ENCODE data around the gene RPS6KB2.
"Not testable (repeated sequence)": the region's sequence is repeated elsewhere in the genome, so short reads cannot be mapped to it uniquely, and the experiment has no call there.

RPS6KB2 gene

DNA sequence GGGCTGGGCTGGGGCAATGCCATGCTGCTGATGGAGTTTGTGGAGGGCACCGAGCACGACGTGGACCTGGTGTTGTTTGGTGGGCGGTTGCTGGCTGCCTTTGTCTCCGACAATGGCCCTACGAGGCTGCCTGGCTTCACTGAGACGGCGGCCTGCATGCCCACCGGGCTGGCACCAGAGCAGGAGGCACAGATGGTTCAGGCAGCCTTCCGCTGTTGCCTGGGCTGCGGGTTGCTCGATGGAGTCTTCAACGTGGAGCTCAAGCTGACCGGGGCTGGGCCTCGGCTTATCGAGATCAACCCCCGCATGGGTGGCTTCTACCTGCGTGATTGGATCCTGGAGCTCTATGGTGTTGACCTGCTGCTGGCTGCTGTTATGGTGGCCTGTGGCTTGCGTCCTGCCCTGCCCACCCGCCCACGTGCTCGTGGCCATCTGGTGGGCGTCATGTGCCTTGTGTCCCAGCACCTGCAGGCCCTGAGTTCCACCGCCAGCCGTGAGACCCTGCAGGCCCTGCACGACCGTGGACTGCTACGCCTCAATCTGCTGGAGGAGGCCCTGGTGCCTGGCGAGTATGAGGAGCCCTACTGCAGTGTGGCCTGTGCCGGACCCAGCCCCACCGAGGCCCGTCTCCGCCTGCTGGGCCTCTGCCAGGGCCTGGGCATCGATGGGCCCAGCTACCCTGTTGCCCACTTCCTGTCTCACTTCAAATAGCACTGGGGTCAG lies 4.2 kb upstream of the RPS6KB2 start:
- no peak for FAIRE-seq

DNA sequence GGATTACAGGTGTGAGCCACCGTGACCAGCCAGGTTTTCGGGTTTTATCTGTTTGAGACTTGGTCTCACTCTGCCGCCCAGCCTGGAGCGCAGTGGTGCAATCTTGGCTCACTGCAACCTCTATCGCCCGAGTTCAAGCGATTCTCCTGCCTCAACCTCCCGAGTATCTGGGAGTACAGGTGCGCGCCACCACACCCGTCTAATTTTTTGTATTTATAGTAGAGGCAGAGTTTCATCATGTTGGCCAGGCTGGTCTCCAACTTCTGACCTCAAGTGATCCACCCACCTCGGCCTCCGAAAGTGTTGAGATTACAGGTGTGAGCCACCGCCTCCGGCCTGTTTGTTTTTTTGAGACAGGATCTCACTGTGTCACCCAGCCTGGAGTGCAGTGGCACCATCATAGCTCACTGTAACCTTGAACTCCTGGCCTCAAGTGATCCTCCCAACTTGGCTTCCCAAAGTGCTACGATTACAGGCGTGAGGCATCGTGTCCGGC lies 882 bp upstream of the RPS6KB2 start:
- not testable (repeated sequence) for DNase-seq (ENCODE audit: insufficient read length, low spot score); FAIRE-seq

More for the DNA sequence above, 4.2 kb upstream of the RPS6KB2 start:
- DNase-seq (ENCODE audit: insufficient read length, low spot score) = no peak

DNA sequence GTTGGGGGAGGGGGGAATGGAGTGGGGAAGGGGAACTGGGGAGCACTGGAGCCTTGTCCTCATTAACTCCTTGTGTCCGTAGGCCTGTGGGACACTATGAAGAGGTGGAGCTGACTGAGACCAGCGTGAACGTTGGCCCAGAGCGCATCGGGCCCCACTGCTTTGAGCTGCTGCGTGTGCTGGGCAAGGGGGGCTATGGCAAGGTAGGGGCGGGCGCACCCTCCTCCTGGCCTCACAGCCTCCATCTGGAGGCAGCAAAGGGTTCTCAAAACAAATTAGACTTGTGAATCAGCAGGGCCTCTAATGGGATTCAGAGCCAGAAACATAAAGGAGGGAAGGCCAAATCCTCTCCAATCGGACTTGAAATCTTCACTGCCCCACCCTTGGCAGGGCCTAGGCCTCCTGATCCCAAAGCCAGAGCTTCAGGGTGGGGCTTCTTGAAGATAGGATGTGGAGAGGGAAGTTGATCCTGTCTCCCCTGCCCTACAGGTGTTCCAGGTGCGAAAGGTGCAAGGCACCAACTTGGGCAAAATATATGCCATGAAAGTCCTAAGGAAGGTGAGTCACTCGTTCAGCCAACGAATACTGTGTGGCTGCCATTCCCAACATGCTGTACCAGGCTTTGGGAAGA lies 859 bp downstream of the RPS6KB2 start:
- FAIRE-seq (no peak), DNase-seq (ENCODE audit: insufficient read length, low spot score) (no peak)

DNA sequence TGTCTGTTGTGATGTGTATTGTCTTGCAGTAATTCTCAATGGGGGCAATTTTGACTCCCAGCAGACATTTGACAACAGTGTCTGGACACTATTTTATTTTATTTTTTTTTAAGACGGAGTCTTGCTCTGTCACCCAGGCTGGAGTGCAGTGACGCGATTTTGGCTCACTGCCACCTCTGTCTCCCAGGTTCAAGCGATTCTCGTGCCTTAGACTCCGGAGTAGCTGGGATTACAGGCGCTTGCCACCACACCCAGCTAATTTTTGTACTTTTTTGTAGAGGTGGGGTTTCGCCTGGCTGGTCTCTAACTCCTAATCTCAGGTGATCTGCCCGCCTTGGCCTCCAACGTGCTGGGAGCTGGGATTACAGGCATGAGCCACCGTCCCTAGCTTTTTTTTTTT lies 1.4 kb downstream of the RPS6KB2 start:
- FAIRE-seq (no peak), DNase-seq (ENCODE audit: insufficient read length, low spot score) (no peak)

DNA sequence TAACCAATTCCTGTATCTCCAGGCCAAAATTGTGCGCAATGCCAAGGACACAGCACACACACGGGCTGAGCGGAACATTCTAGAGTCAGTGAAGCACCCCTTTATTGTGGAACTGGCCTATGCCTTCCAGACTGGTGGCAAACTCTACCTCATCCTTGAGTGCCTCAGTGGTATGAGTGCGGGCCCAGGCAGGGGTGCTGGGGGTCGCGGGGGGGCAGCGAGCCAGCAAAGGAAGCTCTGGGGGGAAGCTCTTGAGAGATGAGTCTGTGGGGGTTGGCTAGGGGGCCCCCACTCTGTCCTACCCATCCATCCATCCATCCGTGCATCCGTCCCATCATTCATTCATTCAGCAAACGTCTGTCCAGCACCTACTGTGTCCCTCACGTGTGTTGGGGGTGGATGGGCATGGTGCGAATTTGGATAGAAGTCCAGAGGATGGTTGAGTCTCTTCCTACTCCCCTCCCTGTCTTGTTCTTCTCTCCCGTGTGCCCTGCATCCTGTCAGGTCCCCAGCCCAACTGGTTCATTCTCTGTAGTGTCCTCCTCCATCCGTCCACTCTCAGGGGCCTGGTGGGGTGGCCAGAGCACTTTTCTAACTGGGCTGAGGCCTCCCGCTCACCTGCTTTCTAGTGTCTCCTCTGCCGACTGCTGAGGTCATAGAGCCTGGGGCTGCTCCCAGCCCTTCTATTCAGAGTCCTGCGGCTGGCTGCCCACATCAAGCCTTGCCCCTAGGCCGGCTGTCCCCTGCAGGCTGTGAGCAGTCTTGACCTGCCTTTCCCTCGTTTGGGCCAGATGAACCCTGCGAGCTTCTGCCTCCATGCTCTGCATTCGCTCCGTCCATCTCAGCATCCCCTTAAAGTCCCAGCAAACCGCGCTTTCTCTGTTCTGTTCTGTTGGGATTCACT lies 3.3 kb downstream of the RPS6KB2 start:
- no peak for DNase-seq (ENCODE audit: insufficient read length, low spot score)
- no peak for FAIRE-seq

DNA sequence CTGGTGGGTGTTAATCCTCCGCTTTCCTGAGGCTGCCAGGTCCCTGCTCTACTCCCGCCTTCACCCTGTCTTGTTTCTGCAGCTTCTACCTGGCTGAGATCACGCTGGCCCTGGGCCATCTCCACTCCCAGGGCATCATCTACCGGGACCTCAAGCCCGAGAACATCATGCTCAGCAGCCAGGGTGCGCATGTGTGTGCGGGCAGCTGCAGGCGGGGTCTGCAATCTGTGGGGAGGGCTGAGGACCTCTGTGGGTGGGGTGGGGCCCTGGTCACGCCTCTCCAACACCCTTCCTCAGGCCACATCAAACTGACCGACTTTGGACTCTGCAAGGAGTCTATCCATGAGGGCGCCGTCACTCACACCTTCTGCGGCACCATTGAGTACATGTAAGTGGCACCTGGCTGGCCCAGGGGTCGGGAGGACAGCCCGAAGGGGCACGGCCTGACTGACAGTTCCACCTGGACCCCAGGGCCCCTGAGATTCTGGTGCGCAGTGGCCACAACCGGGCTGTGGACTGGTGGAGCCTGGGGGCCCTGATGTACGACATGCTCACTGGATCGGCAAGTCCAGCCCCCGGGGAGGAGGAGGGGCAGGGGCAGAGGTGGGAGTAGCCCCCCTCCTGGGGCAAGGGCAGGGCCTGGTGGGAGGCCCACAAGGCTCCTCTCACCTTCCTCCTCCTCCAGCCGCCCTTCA lies 4.5 kb downstream of the RPS6KB2 start:
- DNase-seq (ENCODE audit: insufficient read length, low spot score) (no peak), FAIRE-seq (no peak)

DNA sequence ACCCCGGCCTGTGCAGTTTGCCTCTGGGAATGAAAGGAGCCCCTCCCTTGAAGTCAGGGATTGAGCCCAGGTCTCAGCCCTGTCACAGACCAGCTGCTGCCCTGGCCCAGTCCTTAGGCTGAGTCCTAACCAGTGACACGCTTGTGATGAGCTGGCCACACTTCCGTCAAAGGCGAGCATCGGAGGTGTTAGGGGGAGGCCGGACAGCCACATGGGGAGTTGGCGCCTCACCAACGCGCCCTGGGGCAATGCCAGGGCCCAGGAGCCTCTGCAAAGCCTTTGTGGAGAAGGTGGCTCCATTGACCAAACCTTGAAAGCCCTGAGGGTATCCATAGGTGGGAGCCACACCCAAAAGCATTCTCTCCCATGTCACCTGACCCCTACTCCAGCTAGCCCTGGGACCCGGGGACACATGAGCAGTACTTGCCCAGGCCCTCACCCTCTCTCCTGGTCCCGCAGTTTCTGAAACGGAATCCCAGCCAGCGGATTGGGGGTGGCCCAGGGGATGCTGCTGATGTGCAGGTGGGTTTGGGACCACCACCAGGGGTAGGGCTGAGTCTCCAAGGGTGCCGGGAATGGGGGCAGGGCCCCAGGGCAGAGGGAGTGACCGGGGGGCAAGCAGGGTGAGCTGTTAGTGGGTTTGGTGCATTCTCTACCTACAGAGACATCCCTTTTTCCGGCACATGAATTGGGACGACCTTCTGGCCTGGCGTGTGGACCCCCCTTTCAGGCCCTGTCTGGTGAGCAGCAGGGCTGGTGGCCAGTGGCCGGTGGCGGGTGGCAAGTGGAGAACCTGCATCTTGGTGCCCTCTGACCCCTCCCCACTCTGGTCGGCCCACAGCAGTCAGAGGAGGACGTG lies 5.5 kb downstream of the RPS6KB2 start:
- FAIRE-seq (no peak), DNase-seq (ENCODE audit: insufficient read length, low spot score) (no peak)

DNA sequence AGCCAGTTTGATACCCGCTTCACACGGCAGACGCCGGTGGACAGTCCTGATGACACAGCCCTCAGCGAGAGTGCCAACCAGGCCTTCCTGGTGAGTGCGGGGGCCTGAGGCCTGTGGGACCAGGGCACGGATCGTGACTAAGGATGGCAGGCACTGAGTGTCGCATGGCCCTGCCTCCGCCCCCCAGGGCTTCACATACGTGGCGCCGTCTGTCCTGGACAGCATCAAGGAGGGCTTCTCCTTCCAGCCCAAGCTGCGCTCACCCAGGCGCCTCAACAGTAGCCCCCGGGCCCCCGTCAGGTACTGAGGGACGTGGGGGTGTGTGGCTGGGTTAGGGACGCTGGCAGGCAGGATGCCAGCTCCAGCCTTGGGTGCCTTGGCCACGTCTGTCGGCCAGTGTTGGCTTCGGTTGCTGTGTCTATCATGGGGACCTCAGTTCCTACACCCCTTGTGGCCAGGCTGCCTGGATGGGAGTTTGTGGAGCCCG lies 6.1 kb downstream of the RPS6KB2 start:
- FAIRE-seq = peak; percentile 11

DNA sequence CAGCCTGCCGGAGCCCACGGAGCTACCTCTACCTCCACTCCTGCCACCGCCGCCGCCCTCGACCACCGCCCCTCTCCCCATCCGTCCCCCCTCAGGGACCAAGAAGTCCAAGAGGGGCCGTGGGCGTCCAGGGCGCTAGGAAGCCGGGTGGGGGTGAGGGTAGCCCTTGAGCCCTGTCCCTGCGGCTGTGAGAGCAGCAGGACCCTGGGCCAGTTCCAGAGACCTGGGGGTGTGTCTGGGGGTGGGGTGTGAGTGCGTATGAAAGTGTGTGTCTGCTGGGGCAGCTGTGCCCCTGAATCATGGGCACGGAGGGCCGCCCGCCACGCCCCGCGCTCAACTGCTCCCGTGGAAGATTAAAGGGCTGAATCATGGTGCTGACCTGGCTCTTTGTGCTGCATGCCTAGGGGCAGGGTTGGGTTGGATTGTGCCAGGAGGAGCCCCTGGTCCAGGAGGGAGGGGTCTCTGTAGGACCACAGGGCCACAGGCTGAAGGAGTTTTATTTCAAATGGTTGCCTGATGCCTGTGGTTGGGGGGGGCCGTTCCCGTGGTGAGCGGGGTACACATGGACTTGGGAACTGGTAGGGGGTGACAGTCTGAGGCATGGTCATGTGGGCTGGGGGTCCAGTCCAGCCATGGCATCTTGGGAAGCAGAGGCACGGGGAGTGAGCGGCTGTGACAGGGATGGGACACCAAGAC lies 6.9 kb downstream of the RPS6KB2 start:
- peak; percentile 40 for FAIRE-seq
- no peak for DNase-seq (ENCODE audit: insufficient read length, low spot score)

More for the DNA sequence above, 6.1 kb downstream of the RPS6KB2 start:
- no peak for DNase-seq (ENCODE audit: insufficient read length, low spot score)

DNA sequence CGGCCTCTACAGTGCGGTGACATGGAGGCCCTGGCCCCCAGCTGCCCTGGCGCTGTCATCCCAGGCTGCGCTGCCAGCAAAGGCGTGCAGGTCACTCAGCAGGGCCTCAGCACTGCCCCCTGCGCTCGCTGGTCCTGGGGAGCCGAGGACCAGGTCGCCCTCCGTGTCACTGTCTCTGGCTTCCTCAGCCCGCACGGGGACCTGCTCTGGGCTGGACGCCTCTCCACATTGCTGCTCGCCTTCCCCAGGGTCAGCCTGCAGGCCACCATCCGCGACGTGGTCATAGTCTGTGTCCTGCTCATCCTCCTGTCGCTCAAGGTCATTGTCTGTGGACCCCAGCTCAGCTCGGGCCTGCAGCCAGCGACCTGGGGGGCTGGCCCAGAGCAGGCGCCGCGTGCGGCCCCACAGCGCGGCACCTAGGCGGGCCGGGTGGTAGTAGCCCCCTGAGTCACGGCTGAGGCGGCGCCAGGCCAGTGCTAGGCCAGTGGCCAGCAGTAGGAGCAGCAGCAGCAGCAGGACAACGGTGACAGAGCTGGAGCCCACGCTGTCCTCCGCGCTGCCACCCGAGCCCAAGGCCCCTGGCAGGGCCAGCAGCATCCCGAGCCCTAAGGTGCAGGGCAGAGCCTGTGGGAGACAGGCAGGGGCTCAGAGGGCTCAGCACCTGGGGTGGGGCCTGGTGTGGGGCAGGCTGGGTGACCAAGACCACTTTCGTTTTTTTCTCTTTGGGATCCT lies 7.6 kb downstream of the RPS6KB2 start:
- FAIRE-seq = no peak
- DNase-seq (ENCODE audit: insufficient read length, low spot score) = no peak

DNA sequence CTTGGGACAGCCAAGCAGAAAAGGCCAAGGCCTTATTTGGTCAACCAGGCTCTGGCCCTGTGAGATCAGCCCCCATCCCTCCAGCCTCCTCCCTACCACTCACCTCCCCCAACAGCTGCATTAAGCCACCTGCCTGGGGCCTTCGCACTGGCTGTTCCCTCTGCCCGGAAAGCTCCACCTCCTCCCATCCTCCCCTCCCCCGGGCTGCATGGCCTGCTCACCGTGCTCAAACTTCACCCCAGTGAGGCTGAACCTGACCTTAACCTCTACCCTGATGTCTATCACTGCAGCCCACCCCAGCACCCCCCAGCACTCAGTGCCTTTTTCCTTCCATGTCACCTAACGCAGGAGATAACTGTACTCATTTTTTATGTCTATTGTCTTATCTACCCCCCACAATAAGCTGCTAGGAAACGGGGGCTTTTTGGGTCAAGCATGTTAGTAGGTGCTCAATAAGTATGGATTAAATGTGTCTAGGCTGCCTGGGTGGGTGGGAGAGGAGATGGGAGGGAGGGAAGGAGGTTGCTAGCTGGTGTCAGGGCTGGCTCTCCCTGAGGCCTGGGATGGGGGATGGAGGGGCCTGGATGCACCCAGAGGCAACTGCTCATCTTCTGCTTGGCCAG lies 8.3 kb downstream of the RPS6KB2 start:
- peak; percentile 89 for DNase-seq (ENCODE audit: insufficient read length, low spot score)
- FAIRE-seq = no peak

DNA sequence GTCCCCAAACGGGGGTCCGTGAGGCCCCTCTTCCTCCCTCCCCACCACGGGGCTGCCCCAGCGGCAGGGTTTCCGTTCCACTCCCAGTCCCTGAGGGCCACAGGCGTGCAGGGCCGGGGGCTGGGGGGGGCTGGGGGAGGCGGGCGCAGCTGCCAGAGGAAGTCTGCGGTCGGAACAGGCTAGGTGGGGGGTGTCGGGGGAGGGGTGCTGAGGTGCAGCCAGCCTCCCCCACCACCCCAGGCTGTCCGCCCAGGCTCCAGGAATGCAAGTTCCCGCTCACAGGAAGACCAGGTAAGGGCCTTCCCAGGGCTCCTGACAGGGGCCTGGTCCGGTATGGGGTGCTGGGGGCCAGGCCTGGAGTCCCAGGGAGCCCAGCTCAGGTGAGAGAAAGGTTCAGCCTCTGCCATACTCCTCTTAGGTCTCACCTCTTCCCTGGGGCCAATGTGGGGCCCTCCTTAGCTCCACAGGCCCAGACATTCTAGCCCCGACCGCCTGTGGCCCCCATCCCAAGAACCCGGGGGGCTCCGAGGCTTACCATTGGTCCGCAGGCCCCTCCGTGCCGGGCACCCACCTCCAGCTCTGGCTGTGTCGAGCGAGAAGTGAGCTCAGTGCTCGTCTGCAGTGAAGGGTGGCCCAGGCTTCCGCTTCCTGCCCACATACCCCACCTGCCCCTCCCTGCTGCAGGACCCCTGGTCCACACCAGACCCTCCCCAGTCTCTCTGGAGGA lies 9.0 kb downstream of the RPS6KB2 start, which contains the start of gene PTPRCAP:
Gene PTPRCAP, minus strand, starts transcription at position 601 of the 727 bp plus-strand sequence. Its CDS starts 63 bp downstream, at position 538.
- peak; percentile 80 for DNase-seq (ENCODE audit: insufficient read length, low spot score)
- FAIRE-seq = peak; percentile 93

DNA sequence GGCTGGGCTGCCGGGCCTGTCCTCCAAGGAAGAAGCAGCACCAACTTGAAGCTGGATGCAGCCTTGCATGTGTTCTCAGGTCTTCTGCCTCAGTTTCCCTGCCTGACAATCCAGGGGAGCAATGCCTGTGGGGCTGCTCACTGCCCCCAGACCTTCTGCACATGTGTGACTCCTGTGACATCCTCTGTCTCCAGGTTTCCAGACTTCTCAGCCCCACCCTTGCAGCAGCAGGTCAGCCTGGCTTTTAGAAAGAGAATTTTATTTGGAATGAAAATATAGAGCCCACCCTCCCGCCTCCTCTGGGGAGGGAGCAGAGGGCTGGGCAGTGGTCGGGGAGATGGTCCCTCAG lies 9.5 kb downstream of the RPS6KB2 start:
- FAIRE-seq (no peak), DNase-seq (ENCODE audit: insufficient read length, low spot score) (no peak)

DNA sequence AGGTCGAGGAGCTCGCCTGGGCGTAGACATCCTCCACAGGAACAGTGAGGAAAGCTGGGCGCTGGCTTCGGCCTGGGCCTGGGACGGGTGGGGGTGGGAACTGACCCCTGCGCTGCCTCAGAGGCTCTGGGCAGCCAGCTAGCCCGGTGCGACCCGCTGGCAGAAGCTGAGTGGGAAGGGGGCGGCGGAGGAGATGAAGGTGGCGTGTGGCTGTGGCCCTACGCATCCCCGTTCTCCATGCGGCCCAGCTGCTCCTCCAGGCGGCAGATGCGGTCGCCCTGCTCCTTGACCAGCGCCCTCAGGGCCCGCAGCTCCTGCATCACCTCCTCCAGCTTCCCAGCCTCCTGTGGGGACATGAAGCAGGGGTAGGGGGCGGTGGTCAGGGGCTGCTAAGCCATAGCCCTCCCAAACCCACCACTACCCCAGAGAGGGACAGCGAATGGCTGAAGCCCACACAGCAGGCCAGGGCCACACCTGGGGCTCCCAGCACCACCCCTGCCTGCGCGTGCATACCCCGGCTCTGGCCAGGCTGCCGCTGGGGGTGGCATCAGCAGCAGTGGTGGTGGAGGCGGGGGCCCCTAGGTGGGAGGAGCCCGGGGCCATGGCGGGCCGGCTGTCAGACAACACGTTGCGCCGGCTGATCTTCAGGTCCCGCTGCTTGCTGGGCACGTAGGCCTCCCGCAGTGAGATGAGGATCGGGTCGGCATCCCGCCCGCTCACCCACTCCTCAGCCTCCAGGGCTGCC lies 10.0 kb downstream of the RPS6KB2 start:
- FAIRE-seq (no peak), DNase-seq (ENCODE audit: insufficient read length, low spot score) (no peak)

DNA sequence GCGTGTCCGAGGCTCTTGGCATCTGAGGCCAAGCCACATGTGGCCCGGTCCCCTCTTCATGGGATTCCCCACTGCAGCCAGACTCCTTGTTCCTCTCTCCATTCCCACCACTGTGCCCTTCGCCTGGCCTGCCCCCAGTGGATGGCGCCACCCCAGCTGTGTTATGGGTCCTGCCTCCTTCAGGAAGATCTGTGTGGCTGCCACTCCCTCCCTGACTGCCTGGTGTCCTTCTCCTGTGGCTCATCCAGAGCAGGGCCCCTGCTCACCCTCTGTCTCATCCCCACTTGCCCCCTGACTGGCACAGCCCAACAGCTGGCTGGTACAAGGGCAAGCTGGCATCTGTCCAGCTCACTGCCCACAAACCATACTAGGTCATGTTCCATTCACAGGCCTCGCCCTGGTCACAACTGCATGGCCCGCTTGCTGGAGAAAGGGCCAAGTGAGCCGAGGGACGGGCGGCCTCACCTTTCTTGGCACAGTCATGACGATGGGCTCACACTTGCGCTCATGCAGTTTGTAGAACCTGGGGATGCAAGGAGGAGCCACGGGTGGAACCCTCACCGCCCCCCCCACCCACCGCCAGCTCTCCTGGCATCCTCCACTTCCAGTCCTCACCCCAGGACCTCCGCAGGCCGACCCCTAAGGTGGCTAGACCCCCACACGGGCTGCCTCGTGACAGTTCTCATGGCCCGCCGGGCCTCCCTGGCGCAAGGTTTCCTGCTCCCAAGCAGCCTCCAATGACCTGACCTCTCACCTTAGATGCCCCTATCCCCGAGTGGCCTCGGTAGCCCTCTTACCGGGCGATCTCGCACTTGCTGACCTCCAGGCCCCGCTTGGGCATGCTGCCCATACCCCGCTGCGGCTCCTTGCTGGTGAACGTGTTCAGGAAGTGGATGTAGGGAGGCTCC lies 11.3 kb downstream of the RPS6KB2 start:
- FAIRE-seq = no peak
- no peak for DNase-seq (ENCODE audit: insufficient read length, low spot score)

Measured in GM19239 (cell line).